CD4-positive, alpha-beta memory T cell (primary cell): ENCODE measurements around the gene RPL36. TPM values are rescaled to one million over a fixed set of nuclear protein-coding genes. Genes with fewer than 3 reads are reported as not detected.

Source experiments
- CTCF ChIA-PET: fragments of 350-600 bp; sonication (Branson Sonifier 250); formaldehyde crosslinking; loops from one replicate; lab custom pipeline; 2021; ENCODE audit warnings: inconsistent platforms; ENCODE audit not compliant: partially characterized antibody; lab: Charles Lee
- POLR2A ChIA-PET: fragments of 350-600 bp; sonication (Branson Sonifier 250); formaldehyde crosslinking; loops from one replicate; lab custom pipeline; 2021; ENCODE audit not compliant: partially characterized antibody; lab: Charles Lee
- DNase-seq, 5 donors: peaks; one replicate each; pipeline versions ENCODE4 v3.0.0 to v3.0.0-alpha.2; 2020 to 2022; ENCODE audit warnings: mixed read lengths in 1 of 5
- H3K27ac ChIP-seq: one replicate; pipeline ENCODE4 v1.7.0; 2013; ENCODE audit warnings: low read depth, low read length
- H3K27me3 ChIP-seq: 2 replicates; pipeline ENCODE4 v1.7.0; 2013; ENCODE audit warnings: mild to moderate bottlenecking, low read length, moderate library complexity; ENCODE audit not compliant: insufficient read depth
- H3K36me3 ChIP-seq: 2 replicates; pipeline ENCODE4 v1.7.0; 2013; ENCODE audit warnings: mild to moderate bottlenecking, low read length, moderate library complexity; ENCODE audit not compliant: insufficient read depth
- H3K4me1 ChIP-seq: 2 replicates; pipeline ENCODE4 v1.7.0; 2013; ENCODE audit warnings: mild to moderate bottlenecking, low read length, moderate library complexity; ENCODE audit not compliant: insufficient read depth
- H3K4me3 ChIP-seq, 2 donors: one replicate each; pipeline ENCODE4 v1.7.0; 2013; ENCODE audit warnings: low read length in 2 of 2, mild to moderate bottlenecking in 1 of 2
- H3K9me3 ChIP-seq, 2 donors: one replicate each; pipeline ENCODE4 v1.7.0; 2013; ENCODE audit warnings: low read length in 2 of 2, control low read depth in 1 of 2; ENCODE audit not compliant: control insufficient read depth in 1 of 2
- H3K27ac Mint-ChIP-seq, 7 donors: one replicate each; pipeline ENCODE4 v1.8.0; 2020 to 2021; ENCODE audit warnings: mixed read lengths in 7 of 7, mild to moderate bottlenecking in 6 of 7, inconsistent platforms in 3 of 7, moderate library complexity in 3 of 7
- H3K27me3 Mint-ChIP-seq, 2 donors: one replicate each; pipeline ENCODE4 v1.8.0; 2020 to 2021; ENCODE audit warnings: mixed read lengths in 2 of 2
- H3K36me3 Mint-ChIP-seq, 2 donors: one replicate each; pipeline ENCODE4 v1.8.0; 2020 to 2021; ENCODE audit warnings: mixed read lengths in 2 of 2, inconsistent platforms in 1 of 2, mild to moderate bottlenecking in 1 of 2
- H3K4me1 Mint-ChIP-seq, 4 donors: one replicate each; pipeline ENCODE4 v1.8.0; 2020 to 2021; ENCODE audit warnings: mixed read lengths in 4 of 4, mild to moderate bottlenecking in 1 of 4
- H3K4me3 Mint-ChIP-seq, 8 donors: one replicate each; pipeline ENCODE4 v1.8.0; 2020 to 2021; ENCODE audit warnings: mixed read lengths in 8 of 8, mild to moderate bottlenecking in 7 of 8, moderate library complexity in 6 of 8, inconsistent platforms in 3 of 8
- H3K9me3 Mint-ChIP-seq, 8 donors: one replicate each; pipeline ENCODE4 v1.8.0; 2020 to 2021; ENCODE audit warnings: mixed read lengths in 8 of 8, mild to moderate bottlenecking in 5 of 8, inconsistent platforms in 3 of 8, moderate library complexity in 1 of 8
- intact Hi-C: fragments of 100-400 bp; cut with micrococcal nuclease; formaldehyde crosslinking; loops from one replicate; pipeline ENCODE4 v1.15.1; 2023
- polyA plus RNA-seq, 2 donors: library from polyadenylated mRNA; unstranded; fragments of 300-500 nt; fragmentation: Illumina TruSeq; gene quantifications; one replicate each; pipeline ENCODE4 v1.2.3, GENCODE V29; 2021
- total RNA-seq, 2 experiments: library from RNA; stranded (reverse); gene quantifications; one replicate each; pipeline ENCODE4 v1.2.3, GENCODE V29; 2021

RPL36 gene
- total and polyA plus RNA-seq, 4 experiments from 2014 or later: 1,675 to 2,485 (median 1,812) TPM

DNA sequence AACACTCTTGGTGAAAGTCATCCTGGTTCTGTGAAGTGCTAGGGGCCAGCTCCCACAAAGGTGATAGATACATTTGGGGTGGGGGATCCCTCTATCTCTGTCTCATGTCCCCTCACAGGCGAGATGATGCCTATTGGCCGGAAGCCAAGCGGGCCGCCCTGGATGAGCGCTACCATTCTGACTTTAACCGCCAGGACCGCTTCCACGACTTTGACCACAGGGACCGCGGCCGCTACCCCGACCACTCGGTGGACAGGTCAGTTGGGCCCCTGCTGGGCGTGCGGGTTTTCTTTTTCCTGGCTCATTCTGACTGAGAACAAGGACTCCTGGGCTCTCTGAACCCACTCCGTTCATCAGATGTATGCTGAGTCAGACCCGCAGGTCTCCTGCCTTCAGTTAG, 26.2 kb upstream of the RPL36 start:
- peaks cover 77% of the 10 kb centered on the region for H3K36me3 ChIP-seq
- no peaks in the 10 kb centered on the region for H3K9me3 Mint-ChIP-seq
- ChIA-PET POLR2A (interaction anchor here (1.7 kb wide), 1 partner anchor 16 kb away, joined by 4 read pairs; no protein-coding TSS in a partner anchor), CTCF (no interaction called here)
- H3K4me3 Mint-ChIP-seq: no peak overlapping the region
- intact Hi-C loops: no loop called here
- no peak for DNase-seq
- H3K4me3 ChIP-seq: no peak overlapping the region
- H3K9me3 ChIP-seq: no peaks in the 10 kb centered on the region
- H3K4me1 ChIP-seq: no peaks in the 10 kb centered on the region
- no peaks in the 10 kb centered on the region for H3K27me3 ChIP-seq
- peaks cover 0 to 4% (median 0%) of the 10 kb centered on the region in 4 donors for H3K4me1 Mint-ChIP-seq
- no peak overlapping the region for H3K27ac Mint-ChIP-seq
- H3K27ac ChIP-seq: no peak overlapping the region
- no peaks in the 10 kb centered on the region for H3K27me3 Mint-ChIP-seq
- H3K36me3 Mint-ChIP-seq: peaks cover 49 to 76% of the 10 kb centered on the region in 2 donors

DNA sequence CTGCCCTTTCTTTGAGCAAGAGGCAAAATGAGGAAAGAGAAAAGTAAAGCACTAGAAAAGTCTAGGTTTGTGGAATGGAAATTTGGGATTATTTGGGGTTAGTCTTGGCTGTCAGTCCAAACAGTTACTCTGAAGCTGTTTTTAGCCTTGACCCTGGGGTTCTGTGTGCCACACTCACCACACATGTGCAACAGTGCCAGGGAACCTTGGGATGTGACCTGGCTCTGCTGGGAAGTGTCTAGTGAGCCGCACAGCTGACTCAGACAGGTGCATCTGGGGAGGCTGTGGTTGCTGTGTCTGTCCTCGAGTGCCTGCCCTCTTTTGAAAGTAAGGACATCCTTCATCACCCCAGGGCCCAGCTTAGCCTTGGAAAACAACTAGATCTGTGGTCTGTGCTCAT, 25.6 kb upstream of the RPL36 start:
- Histone ChIP-seq H3K36me3 (peaks cover 82% of the 10 kb centered on the region), H3K4me1 (no peaks in the 10 kb centered on the region), H3K27ac (no peak overlapping the region), H3K9me3 (no peaks in the 10 kb centered on the region), H3K4me3 (no peak overlapping the region), H3K27me3 (no peaks in the 10 kb centered on the region)
- Mint-ChIP-seq H3K4me3 (no peak overlapping the region), H3K4me1 (peaks cover 0 to 4% (median 0%) of the 10 kb centered on the region in 4 donors), H3K27me3 (no peaks in the 10 kb centered on the region), H3K27ac (peak overlapping the region in 2 of 7 donors; percentile 42 to 61), H3K9me3 (no peaks in the 10 kb centered on the region), H3K36me3 (peaks cover 49 to 76% of the 10 kb centered on the region in 2 donors)
- ChIA-PET POLR2A (interaction anchor here (1.7 kb wide), 1 partner anchor 15 kb away, joined by 4 read pairs; no protein-coding TSS in a partner anchor), CTCF (no interaction called here)
- no peak for DNase-seq
- intact Hi-C loops: no loop called here

DNA sequence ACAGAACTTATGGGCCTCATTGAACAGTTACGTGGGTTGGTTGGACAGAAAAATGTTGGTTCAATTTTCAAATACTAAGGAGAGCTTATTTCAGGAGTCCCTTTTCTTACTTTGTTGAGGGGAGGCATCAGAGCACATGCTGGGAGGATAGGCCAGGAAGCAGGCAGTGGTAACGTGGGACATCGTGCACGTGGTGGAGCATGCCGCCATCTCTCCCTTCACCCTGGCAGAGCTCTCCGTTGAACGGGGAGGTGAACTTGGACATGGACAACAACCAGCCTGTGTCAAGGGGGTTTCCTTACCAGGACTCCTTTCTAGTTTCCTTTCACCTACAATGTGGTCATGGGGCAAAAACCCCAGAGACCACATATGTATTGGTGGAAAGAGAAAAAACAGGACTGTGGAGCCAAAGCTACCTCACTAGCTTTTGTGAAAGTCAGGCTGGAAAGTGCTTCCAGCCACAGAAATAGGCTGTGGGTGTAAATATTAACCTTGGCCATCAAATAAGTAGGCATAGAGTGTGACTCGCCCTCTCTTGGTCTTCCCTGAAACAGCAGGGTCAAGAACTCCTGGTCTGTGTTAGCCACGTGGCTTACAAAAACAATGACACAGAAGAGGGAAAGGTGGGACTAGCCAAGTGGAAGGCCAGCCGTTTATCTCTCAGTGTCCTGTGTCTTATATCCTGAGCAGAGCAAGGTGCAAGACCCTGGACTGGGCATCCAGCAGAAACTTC, 24.1 kb upstream of the RPL36 start:
- Mint-ChIP-seq H3K27ac (peak overlapping the region in 3 of 7 donors; percentile 64 to 75 (median 64)), H3K4me3 (no peak overlapping the region), H3K27me3 (no peaks in the 10 kb centered on the region), H3K4me1 (peaks cover 0 to 4% (median 0%) of the 10 kb centered on the region in 4 donors), H3K36me3 (peaks cover 46 to 67% of the 10 kb centered on the region in 2 donors), H3K9me3 (no peaks in the 10 kb centered on the region)
- Histone ChIP-seq H3K9me3 (no peaks in the 10 kb centered on the region), H3K4me3 (no peak overlapping the region), H3K27ac (no peak overlapping the region), H3K36me3 (peaks cover 75% of the 10 kb centered on the region), H3K4me1 (no peaks in the 10 kb centered on the region), H3K27me3 (no peaks in the 10 kb centered on the region)
- intact Hi-C loops: no loop called here
- DNase-seq: no peak
- CTCF ChIA-PET: no interaction called here
- POLR2A ChIA-PET: interaction anchor here (1.7 kb wide), 1 partner anchor 14 kb away, joined by 4 read pairs; no protein-coding TSS in a partner anchor

DNA sequence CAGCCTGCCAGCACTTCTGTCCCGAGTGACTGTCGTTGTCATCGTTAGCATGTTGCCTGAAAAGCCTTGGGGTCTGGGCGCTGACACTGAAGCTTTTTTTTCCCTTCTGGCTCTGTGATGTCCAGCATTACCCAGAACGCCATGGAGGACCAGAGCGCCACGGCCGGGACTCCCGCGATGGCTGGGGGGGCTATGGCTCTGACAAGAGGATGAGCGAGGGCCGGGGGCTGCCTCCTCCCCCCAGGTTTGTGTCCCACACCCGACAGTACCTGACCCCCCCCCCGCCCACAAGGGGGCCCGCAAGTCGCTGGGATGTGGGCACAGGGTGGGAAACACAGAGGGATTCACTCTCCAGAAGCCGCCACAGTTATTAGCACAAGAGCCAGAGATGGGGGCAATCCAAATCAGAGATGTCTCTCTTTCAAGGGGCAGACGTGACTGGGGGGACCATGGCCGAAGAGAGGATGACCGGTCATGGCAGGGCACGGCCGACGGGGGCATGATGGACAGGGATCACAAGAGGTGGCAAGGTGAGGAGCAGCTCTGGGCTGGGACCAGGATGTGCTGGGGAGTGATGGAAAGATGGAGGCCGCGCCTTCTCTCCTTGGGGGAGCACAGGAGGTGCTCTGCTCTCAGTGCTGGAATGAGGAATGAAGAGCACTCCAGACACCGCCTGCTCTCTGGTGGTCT, 23.0 kb upstream of the RPL36 start:
- Histone ChIP-seq H3K4me3 (no peak overlapping the region), H3K36me3 (peaks cover 67% of the 10 kb centered on the region), H3K27me3 (no peaks in the 10 kb centered on the region), H3K4me1 (no peaks in the 10 kb centered on the region), H3K9me3 (no peaks in the 10 kb centered on the region), H3K27ac (no peak overlapping the region)
- ChIA-PET POLR2A (no interaction called here), CTCF (no interaction called here)
- peaks cover 42 to 61% of the 10 kb centered on the region in 2 donors for H3K36me3 Mint-ChIP-seq
- peak overlapping the region in 1 of 7 donors; percentile 15 for H3K27ac Mint-ChIP-seq
- peak overlapping the region in 1 of 8 donors; percentile 50 for H3K4me3 Mint-ChIP-seq
- DNase-seq: no peak
- intact Hi-C loops: no loop called here
- no peaks in the 10 kb centered on the region for H3K27me3 Mint-ChIP-seq
- H3K9me3 Mint-ChIP-seq: no peaks in the 10 kb centered on the region
- no peaks in the 10 kb centered on the region for H3K4me1 Mint-ChIP-seq

DNA sequence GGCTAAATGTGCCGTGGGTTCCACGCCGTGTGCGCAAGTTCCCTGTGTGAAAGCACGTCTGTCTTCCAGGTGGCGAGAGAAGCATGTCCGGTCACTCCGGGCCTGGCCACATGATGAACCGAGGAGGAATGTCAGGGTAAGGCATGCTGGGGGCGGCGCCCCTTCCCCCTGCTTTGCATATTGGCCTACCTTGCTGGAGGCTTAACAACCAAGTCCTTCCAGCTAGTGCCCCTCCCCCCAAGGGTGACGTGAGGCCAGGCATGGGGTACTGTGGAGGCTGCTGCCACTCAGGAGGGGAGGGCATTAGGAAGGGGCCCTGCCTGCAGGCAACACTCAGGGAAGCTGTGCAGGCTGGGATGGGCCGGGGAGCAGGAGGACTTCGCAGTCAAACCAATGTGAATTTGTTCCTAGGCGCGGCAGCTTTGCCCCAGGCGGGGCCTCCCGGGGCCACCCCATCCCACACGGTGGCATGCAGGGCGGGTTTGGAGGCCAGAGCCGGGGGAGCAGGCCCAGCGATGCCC, 22.3 kb upstream of the RPL36 start:
- intact Hi-C loops: no loop called here
- CTCF ChIA-PET: no interaction called here
- DNase-seq: no peak
- POLR2A ChIA-PET: no interaction called here
- Mint-ChIP-seq H3K36me3 (peaks cover 42 to 58% of the 10 kb centered on the region in 2 donors), H3K27ac (peak overlapping the region in 1 of 7 donors; percentile 25), H3K4me3 (no peak overlapping the region), H3K9me3 (no peaks in the 10 kb centered on the region), H3K4me1 (no peaks in the 10 kb centered on the region), H3K27me3 (no peaks in the 10 kb centered on the region)
- H3K9me3 ChIP-seq: no peaks in the 10 kb centered on the region
- H3K36me3 ChIP-seq: peaks cover 64% of the 10 kb centered on the region
- H3K27ac ChIP-seq: no peak overlapping the region
- H3K27me3 ChIP-seq: no peaks in the 10 kb centered on the region
- no peak overlapping the region for H3K4me3 ChIP-seq
- H3K4me1 ChIP-seq: no peaks in the 10 kb centered on the region

DNA sequence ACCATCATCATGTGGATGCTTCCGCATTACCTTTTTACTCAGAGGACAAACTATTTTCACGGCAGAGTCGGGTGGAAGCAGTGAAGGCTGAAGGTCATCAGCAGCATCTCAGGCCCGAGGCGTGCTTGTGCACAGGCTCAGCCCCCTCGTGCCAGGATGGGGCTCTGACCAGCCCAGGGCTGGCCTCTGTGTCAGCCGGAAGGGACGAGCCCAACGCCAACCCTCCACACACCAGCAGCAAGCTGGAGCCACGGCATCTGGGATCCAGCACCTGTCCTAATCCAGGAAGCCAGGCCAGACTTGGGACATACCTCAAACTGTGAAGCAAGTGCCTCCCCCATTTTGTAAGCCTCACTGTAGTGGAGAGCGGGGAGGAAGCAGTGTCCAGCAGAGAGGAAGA, 20.9 kb upstream of the RPL36 start:
- POLR2A ChIA-PET: no interaction called here
- H3K27me3 Mint-ChIP-seq: no peaks in the 10 kb centered on the region
- CTCF ChIA-PET: interaction anchor here (1.2 kb wide), 1 partner anchor 20 kb away, joined by 4 read pairs; the partner anchor contains the start of gene RPL36

DNA sequence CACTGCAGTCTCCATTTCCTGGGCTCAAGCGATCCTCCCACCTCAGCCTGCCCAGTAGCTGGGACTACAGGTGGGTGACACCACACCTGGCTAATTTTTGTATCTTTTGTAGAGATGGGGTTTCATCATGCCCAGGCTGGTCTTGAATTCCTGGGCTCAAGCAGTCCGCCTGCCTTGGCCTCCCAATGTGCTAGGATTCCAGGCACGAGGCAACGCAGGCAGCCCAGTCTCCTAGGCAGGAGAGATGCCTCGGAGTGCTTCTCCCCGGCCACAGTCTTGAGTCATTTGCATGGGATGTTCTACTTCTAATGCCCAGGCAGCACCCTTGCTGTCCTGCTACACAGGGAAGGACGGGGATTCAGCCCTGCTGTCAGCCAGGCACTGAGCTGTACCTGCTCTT, 18.5 kb upstream of the RPL36 start:
- ChIA-PET POLR2A (no interaction called here), CTCF (interaction anchor here (0.6 kb wide), 1 partner anchor 42 kb away, joined by 3 read pairs; no protein-coding TSS in a partner anchor)
- Mint-ChIP-seq H3K4me3 (no peak overlapping the region), H3K27me3 (no peaks in the 10 kb centered on the region), H3K4me1 (peaks cover 0 to 4% (median 0%) of the 10 kb centered on the region in 4 donors), H3K27ac (peak overlapping the region in 1 of 7 donors; percentile 43), H3K9me3 (peaks cover 0 to 3% (median 0%) of the 10 kb centered on the region in 8 donors), H3K36me3 (peaks cover 13 to 23% of the 10 kb centered on the region in 2 donors)
- H3K36me3 ChIP-seq: peaks cover 27% of the 10 kb centered on the region
- H3K27ac ChIP-seq: no peak overlapping the region
- intact Hi-C loops: no loop called here
- no peak overlapping the region for H3K4me3 ChIP-seq
- no peak for DNase-seq
- H3K27me3 ChIP-seq: no peaks in the 10 kb centered on the region
- H3K4me1 ChIP-seq: no peaks in the 10 kb centered on the region
- no peaks in the 10 kb centered on the region for H3K9me3 ChIP-seq

More for the DNA sequence above, 20.9 kb upstream of the RPL36 start:
- H3K27me3 ChIP-seq: no peaks in the 10 kb centered on the region
- H3K27ac ChIP-seq: no peak overlapping the region
- H3K36me3 ChIP-seq: peaks cover 51% of the 10 kb centered on the region
- no peak for DNase-seq
- H3K4me1 ChIP-seq: no peaks in the 10 kb centered on the region
- Mint-ChIP-seq H3K9me3 (no peaks in the 10 kb centered on the region), H3K27ac (peak overlapping the region in 1 of 7 donors; percentile 12), H3K4me3 (no peak overlapping the region), H3K4me1 (peaks cover 0 to 2% (median 0%) of the 10 kb centered on the region in 4 donors), H3K36me3 (peaks cover 32 to 47% of the 10 kb centered on the region in 2 donors)
- intact Hi-C loops: no loop called here
- H3K9me3 ChIP-seq: no peaks in the 10 kb centered on the region
- no peak overlapping the region for H3K4me3 ChIP-seq
